A549 (cell line): ENCODE measurements around the gene PNPLA7.

ENCODE experiments used
- ATOH8 ChIP-seq: fragments of 250-450 bp; sonication (Bioruptor Pico); IDR thresholded peaks from 2 replicates; pipeline ENCODE4 v1.5.0; 2020; ENCODE audit warnings: low read depth, mild to moderate bottlenecking, moderate library complexity
- CBX8 ChIP-seq: fragments of 200-600 bp; sonication (generic); IDR thresholded peaks from 2 replicates; pipeline ENCODE4 v1.6.1; 2016
- CTCF ChIP-seq: fragments of >200 bp; sonication (Bioruptor Twin); formaldehyde crosslinking; IDR thresholded peaks from 3 replicates; pipeline ENCODE4 v1.5.1; 2016
- EHMT2 ChIP-seq: fragments of 200-600 bp; sonication (generic); IDR thresholded peaks from 2 replicates; pipeline ENCODE4 v1.6.1; 2016; ENCODE audit warnings: antibody characterized with exemption, low read depth, mild to moderate bottlenecking, moderate library complexity
- ESRRA ChIP-seq: fragments of 150-350 bp; IDR thresholded peaks from 2 replicates; pipeline ENCODE4 v1.6.1; 2014; ENCODE audit warnings: mild to moderate bottlenecking, low read length, borderline replicate concordance
- HES2 ChIP-seq: fragments of >200 bp; sonication (Bioruptor Twin); formaldehyde crosslinking; IDR thresholded peaks from 2 replicates; pipeline ENCODE4 v1.6.1; 2016
- HMGXB4 ChIP-seq: fragments of 250-450 bp; sonication (Bioruptor Pico); IDR thresholded peaks from 2 replicates; pipeline ENCODE4 v1.5.0; 2021; ENCODE audit warnings: mild to moderate bottlenecking, moderate library complexity, borderline replicate concordance
- KDM1A ChIP-seq: fragments of 200-600 bp; sonication (generic); IDR thresholded peaks from 2 replicates; pipeline ENCODE4 v1.6.1; 2016; ENCODE audit warnings: low read depth, mild to moderate bottlenecking
- MAFK ChIP-seq: fragments of 450-650 bp; IDR thresholded peaks from 2 replicates; pipeline ENCODE4 v1.6.1; 2014; ENCODE audit not compliant: partially characterized antibody
- NR3C1 ChIP-seq: fragments of >200 bp; sonication (Bioruptor Twin); formaldehyde crosslinking; IDR thresholded peaks from 3 replicates; pipeline ENCODE4 v1.6.1; 2017
- RFX5 ChIP-seq: fragments of 450-650 bp; IDR thresholded peaks from 2 replicates; pipeline ENCODE4 v1.7.1; 2014; ENCODE audit warnings: antibody characterized with exemption, mild to moderate bottlenecking, moderate library complexity
- SMC3 ChIP-seq: fragments of >200 bp; sonication (Bioruptor Twin); formaldehyde crosslinking; IDR thresholded peaks from 3 replicates; pipeline ENCODE4 v1.6.1; 2018; ENCODE audit warnings: inconsistent platforms

- TF ChIP-seq HES2 (no peak), MAFK (no peak), EHMT2 (no peak), ESRRA (no peak), CTCF (no peak), CBX8 (no peak), SMC3 (no peak), ATOH8 (CRISPR knock-in tag) (no peak), RFX5 (no peak), HMGXB4 (CRISPR knock-in tag) (no peak), KDM1A (no peak), NR3C1 (no peak)
These were observed 49.4 kb downstream of the PNPLA7 start for GRCh38 chr9:137500666-137501397.
